NT2/D1 (cell line): ENCODE results near the gene RSAD2.

Experiments
- DNase-seq: peaks from one replicate; pipeline ENCODE4 v3.0.0-alpha.2; 2011; ENCODE audit warnings: low read depth, low spot score
- H3K27me3 ChIP-seq: 2 replicates; pipeline ENCODE4 v1.6.0; 2011; ENCODE audit warnings: mild to moderate bottlenecking; ENCODE audit not compliant: insufficient read length, insufficient read depth
- H3K36me3 ChIP-seq: 2 replicates; pipeline ENCODE4 v1.6.1; 2011; ENCODE audit warnings: mild to moderate bottlenecking, low read length, mixed read lengths; ENCODE audit not compliant: insufficient read depth, insufficient read length
- H3K4me1 ChIP-seq: 2 replicates; pipeline ENCODE4 v1.5.1; 2011; ENCODE audit not compliant: insufficient read depth, insufficient read length
- H3K4me3 ChIP-seq: 2 replicates; pipeline ENCODE4 v1.5.1; 2011; ENCODE audit warnings: low read depth; ENCODE audit not compliant: insufficient read length
- H3K9ac ChIP-seq: 2 replicates; pipeline ENCODE4 v1.6.0; 2011; ENCODE audit warnings: low read depth; ENCODE audit not compliant: insufficient read length
- H3K9me3 ChIP-seq: 2 replicates; pipeline ENCODE4 v1.5.1; 2011; ENCODE audit warnings: mild to moderate bottlenecking, low read length; ENCODE audit not compliant: insufficient read depth
- SUZ12 ChIP-seq: IDR thresholded peaks from 2 replicates; pipeline ENCODE4 v1.6.1; 2011; ENCODE audit not compliant: insufficient read length, insufficient read depth; ENCODE audit errors: extremely low read depth
- YY1 ChIP-seq: IDR thresholded peaks from 2 replicates; pipeline ENCODE4 v1.6.1; 2011; ENCODE audit not compliant: insufficient read length, insufficient read depth
- ZNF274 ChIP-seq: IDR thresholded peaks from 2 replicates; pipeline ENCODE4 v1.6.1; 2011; ENCODE audit warnings: mild to moderate bottlenecking, low read depth, low read length

The RSAD2 gene

GRCh38 chr2:6878549-6878948 lies 972 bp downstream of the RSAD2 start:
- H3K36me3 ChIP-seq, result no peaks in the 10 kb centered on the region
- H3K4me3 ChIP-seq, result no peak overlapping the region
- no peaks in the 10 kb centered on the region for H3K27me3 ChIP-seq
- H3K9ac ChIP-seq, result no peak overlapping the region
- no peaks in the 10 kb centered on the region for H3K4me1 ChIP-seq
- H3K9me3 ChIP-seq, result peaks cover 40% of the 10 kb centered on the region
- no peak for TF ChIP-seq ZNF274
- no peak for TF ChIP-seq SUZ12
- no peak for TF ChIP-seq YY1
- no peak for DNase-seq

GRCh38 chr2:6879011-6879410 lies 1.4 kb downstream of the RSAD2 start:
- no peak overlapping the region for H3K4me3 ChIP-seq
- H3K27me3 ChIP-seq, result no peaks in the 10 kb centered on the region
- no peak for DNase-seq
- no peaks in the 10 kb centered on the region for H3K36me3 ChIP-seq
- H3K9me3 ChIP-seq, result peaks cover 37% of the 10 kb centered on the region
- H3K4me1 ChIP-seq, result no peaks in the 10 kb centered on the region
- H3K9ac ChIP-seq, result no peak overlapping the region
- no peak for TF ChIP-seq ZNF274
- TF ChIP-seq YY1, result no peak
- TF ChIP-seq SUZ12, result no peak

GRCh38 chr2:6880200-6880733 lies 2.7 kb downstream of the RSAD2 start:
- no peak for DNase-seq
- Histone ChIP-seq H3K27me3 (no peaks in the 10 kb centered on the region), H3K9me3 (peaks cover 32% of the 10 kb centered on the region), H3K4me3 (no peak overlapping the region), H3K36me3 (no peaks in the 10 kb centered on the region), H3K9ac (no peak overlapping the region), H3K4me1 (no peaks in the 10 kb centered on the region)
- TF ChIP-seq YY1, result no peak
- TF ChIP-seq SUZ12, result no peak

- DNase-seq, result no peak
- H3K9me3 ChIP-seq, result peaks cover 32% of the 10 kb centered on the region
- TF ChIP-seq YY1, result no peak
Measured at GRCh38 chr2:6881046-6881445, 3.5 kb downstream of the RSAD2 start.

GRCh38 chr2:6881516-6881915 lies 3.9 kb downstream of the RSAD2 start:
- no peak overlapping the region for H3K4me3 ChIP-seq
- TF ChIP-seq SUZ12, result no peak
- TF ChIP-seq ZNF274, result no peak
- TF ChIP-seq YY1, result no peak
- H3K27me3 ChIP-seq, result no peaks in the 10 kb centered on the region
- no peaks in the 10 kb centered on the region for H3K4me1 ChIP-seq
- DNase-seq, result no peak
- H3K9ac ChIP-seq, result no peak overlapping the region
- no peaks in the 10 kb centered on the region for H3K36me3 ChIP-seq
- peaks cover 32% of the 10 kb centered on the region for H3K9me3 ChIP-seq

More at GRCh38 chr2:6881046-6881445, 3.5 kb downstream of the RSAD2 start:
- H3K36me3 ChIP-seq, result no peaks in the 10 kb centered on the region
- H3K27me3 ChIP-seq, result no peaks in the 10 kb centered on the region
- H3K9ac ChIP-seq, result no peak overlapping the region
- H3K4me1 ChIP-seq, result no peaks in the 10 kb centered on the region
- H3K4me3 ChIP-seq, result no peak overlapping the region

GRCh38 chr2:6883448-6884122 lies 6.0 kb downstream of the RSAD2 start:
- Histone ChIP-seq H3K27me3 (no peaks in the 10 kb centered on the region), H3K4me3 (no peak overlapping the region), H3K4me1 (no peaks in the 10 kb centered on the region), H3K9ac (no peak overlapping the region), H3K36me3 (no peaks in the 10 kb centered on the region), H3K9me3 (peaks cover 30% of the 10 kb centered on the region)
- no peak for DNase-seq
- TF ChIP-seq YY1, result no peak

GRCh38 chr2:6885551-6885950 lies 8.0 kb downstream of the RSAD2 start:
- no peak for TF ChIP-seq ZNF274
- no peak for TF ChIP-seq YY1
- TF ChIP-seq SUZ12, result no peak

More at GRCh38 chr2:6885551-6885950, 8.0 kb downstream of the RSAD2 start:
- H3K36me3 ChIP-seq, result no peaks in the 10 kb centered on the region
- H3K9ac ChIP-seq, result no peak overlapping the region
- no peak for DNase-seq
- 0 out of 2 replicates have a peak, but pooled peaks cover 10% of the 10 kb centered on the region for H3K9me3 ChIP-seq
- H3K27me3 ChIP-seq, result no peaks in the 10 kb centered on the region
- H3K4me1 ChIP-seq, result no peaks in the 10 kb centered on the region
- H3K4me3 ChIP-seq, result no peak overlapping the region
